T1000 (cell line): ENCODE results near the gene PIP5K1B.

Experiments
- DNase-seq: peaks from one replicate; lab custom pipeline; 2025; ENCODE audit warnings: mixed read lengths; lab: John Stamatoyannopoulos, UW

The PIP5K1B gene

DNA sequence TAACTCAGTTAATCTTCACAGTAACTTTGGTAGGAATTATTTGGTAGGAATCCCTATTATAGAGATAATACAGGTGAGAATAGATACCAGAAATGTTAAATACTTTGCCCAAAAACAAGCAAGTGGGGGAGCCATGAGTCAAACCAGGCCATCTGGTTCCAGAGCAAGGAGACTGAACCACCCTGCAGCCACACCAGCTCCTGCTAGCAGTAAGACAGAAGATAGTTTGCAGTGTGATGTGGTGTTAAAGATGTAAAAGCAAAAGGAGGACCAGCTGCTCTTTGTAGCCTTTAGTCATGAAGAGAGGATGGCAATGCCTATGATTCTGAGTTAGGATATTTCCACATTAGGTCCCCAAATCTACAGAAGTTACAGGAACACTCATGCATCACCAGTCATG, 207.5 kb downstream of the PIP5K1B start:
- no peak for DNase-seq

DNA sequence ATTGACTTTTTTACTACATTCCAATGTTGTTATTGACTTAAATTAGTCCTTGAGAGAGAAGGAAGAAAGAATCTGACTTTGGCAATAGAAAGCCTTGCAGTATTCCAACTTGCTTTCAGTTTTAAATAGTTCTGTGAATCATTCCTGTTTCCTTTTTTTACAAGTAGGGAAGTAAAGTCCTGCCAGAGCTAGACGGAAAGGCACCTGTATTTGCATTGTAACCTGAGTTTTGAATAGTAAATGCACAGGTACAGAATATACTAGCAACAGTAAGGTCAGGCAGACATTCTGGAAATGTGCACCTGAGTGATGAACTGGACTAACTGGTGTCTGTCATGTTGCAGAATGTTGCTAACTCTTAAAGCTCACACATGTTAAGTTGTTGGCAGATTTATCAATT, 208.0 kb downstream of the PIP5K1B start:
- DNase-seq, result no peak

- DNase-seq, result no peak
Observed at GRCh38 chr9:68914751-68915150, 209.7 kb downstream of the PIP5K1B start.

GRCh38 chr9:68919661-68920060, 214.6 kb downstream of the PIP5K1B start:
- no peak for DNase-seq

- no peak for DNase-seq
Observed at GRCh38 chr9:68920921-68921320, 215.9 kb downstream of the PIP5K1B start.

DNA sequence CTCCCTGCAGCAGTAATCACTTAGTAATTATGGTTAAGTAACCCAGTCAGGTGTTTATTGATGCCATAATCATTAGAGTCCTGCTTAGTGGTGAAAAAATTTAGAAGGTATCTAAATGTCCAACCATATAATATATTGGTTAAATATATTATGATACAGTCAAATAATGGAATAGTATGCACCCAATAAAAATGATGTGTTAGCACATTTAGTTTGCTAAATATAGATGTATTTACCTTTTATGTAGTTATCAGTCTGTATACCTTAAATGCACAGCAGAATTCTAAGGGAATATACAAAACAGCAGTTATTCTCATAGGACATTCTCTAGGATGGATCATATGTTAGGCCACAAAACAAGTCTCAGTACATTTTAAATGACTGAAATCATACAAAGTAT, 218.4 kb downstream of the PIP5K1B start:
- no peak for DNase-seq

GRCh38 chr9:68925175-68925574, 220.1 kb downstream of the PIP5K1B start:
- no peak for DNase-seq

- DNase-seq, result no peak
Observed at GRCh38 chr9:68927165-68927564, 222.1 kb downstream of the PIP5K1B start.

DNA sequence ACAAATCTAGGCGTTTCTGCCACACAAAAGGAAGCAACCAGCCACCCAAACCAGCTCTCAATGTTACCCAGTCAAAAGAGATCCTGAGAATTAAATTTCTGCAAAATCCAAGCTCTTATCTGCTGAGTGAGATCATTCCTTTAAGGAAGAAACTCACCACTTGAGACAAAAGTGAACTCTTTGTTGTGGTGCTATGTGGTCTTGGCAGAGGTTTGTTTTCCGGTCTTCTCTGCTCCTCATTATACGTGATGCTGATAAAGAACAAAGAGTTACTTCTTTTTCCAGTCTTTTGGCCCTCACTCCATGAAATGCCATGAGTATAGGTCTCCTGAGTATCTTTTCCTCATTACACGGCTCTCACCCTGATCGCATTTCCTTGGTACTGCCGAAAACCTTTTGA, 226.8 kb downstream of the PIP5K1B start:
- no peak for DNase-seq

GRCh38 chr9:68932458-68932857, 227.4 kb downstream of the PIP5K1B start:
- DNase-seq, result no peak

- DNase-seq, result no peak
Observed at GRCh38 chr9:68933434-68934328, 228.6 kb downstream of the PIP5K1B start.

GRCh38 chr9:68934329-68934644, 229.2 kb downstream of the PIP5K1B start:
- no peak for DNase-seq

DNA sequence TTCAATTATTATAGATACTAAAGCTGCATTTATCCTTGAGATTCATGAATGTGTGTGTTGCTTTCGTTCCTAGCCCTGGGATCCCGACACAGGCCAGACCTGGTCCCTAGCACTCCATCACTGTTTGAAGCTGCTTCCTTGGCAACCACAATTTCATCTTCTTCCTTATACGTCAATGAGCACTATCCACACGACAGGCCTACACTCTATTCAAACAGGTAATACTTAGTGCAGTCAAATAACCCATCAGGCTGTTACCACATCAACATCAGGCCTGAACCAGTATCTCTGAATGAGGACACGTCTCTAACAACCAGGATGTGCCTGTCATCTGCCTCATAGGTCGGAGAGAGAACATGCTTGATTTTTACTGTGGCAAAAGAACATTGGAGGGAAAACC, 235.5 kb downstream of the PIP5K1B start:
- no peak for DNase-seq

DNA sequence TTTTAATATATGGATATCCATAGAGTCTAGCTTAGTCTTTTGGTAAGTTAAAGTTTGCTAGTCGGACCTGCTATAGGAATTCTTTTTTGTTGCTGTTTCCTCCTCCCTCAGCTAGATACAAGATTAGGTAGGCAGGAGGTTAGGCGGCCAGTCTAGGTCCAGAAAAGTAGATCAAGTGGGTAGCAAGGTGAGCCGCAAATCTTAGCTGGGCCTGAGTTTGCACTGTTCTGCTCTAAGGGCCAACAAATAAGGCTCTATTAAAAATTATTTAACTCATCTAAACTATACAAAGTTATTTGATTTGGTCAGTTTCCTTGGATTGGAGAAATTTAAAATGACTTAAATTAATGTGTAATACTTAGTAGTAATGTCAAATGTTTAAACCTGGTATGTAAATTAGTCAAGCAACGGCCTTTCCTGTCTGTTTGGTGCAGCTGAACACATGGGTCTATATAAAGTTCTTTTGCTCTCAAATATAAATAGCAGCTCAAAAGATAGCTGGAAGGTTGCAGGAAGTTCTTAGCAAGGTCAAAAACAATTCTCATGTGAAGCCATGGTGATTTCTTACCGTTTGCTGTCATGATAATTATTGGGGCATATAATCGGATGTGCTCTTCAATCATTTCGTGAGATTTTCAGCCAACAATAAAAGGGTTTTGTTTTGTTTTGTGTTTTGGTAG, 236.9 kb downstream of the PIP5K1B start:
- DNase-seq, result no peak

DNA sequence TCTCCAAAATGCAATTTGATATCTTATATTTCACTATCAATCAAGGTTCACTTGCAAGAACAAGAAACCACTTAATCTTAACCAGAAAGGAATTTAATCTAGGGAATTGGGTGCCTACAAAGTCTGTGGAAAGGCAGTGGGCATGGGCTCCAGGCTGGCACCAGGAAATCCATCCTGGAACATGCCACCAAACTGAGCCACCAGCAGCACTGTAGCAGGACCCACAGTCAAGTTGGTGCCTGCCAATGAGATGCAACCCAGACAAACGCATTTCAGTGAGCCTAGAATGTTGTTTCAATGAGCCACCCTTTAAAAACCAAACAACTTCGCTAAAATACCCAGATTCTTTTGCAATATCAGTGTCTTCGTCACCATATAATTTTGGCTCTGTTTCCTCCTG, 237.8 kb downstream of the PIP5K1B start:
- no peak for DNase-seq

- no peak for DNase-seq
Observed at GRCh38 chr9:68947015-68947414, 242.0 kb downstream of the PIP5K1B start.

DNA sequence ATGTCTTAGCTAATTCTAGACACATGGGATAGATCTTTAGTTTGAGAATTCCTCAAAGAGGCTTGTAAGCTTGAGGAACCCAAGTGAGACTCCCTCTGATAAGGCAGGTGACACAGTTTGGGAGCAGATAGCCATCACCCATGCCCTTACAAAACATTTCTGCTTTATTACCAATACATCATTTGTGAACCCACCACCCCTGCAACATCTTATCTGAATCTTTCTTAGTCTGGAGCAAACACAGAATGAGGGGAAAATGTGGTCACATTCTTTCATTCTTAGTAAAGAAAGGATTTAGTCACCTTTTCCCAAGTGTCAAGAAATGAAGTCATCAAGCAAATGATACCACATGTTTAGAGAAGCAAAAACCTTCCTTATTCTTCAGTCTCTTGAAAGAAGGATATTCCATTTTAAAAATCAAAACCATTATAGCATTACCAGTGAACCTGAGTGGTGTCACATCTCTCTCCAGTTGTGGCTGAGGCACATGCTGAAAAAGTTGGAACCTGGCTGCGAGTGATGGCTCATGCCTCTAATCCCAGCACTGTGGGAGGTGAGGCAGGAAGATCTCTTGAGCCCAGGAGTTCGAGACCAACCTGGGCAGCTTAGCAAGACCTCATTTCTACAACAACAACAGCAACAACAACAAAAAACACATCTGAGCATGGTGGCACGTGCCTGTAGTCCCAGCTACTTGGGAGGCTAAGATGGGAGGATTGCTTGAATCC, 243.0 kb downstream of the PIP5K1B start:
- DNase-seq, result no peak

GRCh38 chr9:68949271-68950000, 244.4 kb downstream of the PIP5K1B start:
- DNase-seq, result no peak

DNA sequence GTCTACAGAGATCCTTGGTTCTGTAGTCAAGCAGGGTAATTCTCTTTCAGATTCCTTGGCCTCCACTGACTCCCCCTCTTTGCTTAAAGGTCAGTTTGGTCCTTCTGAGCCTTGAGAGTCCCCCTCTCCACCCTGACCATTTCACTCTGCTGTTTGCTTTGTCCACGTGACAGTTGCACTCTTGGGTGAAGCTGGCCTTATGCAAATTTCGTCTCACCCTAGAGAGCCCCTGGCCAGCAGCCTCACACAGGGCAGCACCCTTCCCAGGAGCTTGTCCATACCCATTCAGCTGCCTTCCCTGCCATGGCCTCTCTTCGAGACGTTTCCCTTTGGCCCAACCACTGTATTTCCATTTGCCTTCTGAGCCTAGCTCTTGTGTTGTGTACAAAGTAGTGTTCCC, 245.1 kb downstream of the PIP5K1B start:
- no peak for DNase-seq

DNA sequence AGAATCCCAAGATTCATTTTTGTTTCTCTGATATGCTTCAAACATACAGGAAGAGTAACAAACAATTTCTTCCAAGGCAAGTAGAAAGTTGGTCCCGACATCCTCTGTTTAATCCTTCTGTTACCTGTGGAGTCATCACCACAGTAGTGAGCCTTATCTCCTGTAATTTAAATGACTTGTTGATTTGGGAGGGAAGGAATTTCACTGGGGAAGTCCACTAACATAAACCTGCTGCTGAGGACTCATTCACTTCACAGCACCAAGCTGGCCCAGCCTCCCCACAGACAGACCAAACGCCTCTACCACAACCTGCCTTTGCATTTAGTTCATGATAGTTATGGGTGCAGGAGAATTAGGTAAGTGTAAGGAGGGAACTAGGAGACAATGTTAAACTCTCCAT, 245.6 kb downstream of the PIP5K1B start:
- DNase-seq, result no peak

- DNase-seq, result no peak
Observed at GRCh38 chr9:68951879-68952659, 247.0 kb downstream of the PIP5K1B start.
